Measurements from ENCODE around the gene TMEM269. TPM values are rescaled to one million over a fixed set of nuclear protein-coding genes. Genes with fewer than 3 reads are reported as not detected.
A peak's percentile ranks its signal among the peaks of the same experiment; 100 is the strongest.

TMEM269 gene, protein sequence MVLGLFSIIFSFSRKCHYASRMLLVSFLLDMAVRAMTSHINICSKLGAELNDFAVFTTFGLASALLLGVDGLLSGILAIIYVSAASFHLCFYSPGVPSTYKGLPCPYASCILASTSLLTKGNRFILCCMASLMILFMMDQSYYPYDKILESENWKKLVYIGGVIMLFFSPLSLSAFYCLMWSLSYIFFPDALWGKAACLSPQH
- total RNA-seq (2021) (1.2 and 1.7 TPM in 2 replicates), Bru-seq, nascent RNA (percentile 47 among the genes with signal in this experiment), BruChase-seq, experiment 1, labeled RNA remaining after a 2-hour chase (percentile 62 among the genes with signal in this experiment), BruChase-seq, experiment 2, labeled RNA remaining after a 6-hour chase (percentile 62 among the genes with signal in this experiment)
- long read RNA-seq, partial matches to known transcripts: 0 of 5 reads
- long read RNA-seq, other reads (novel, unspliced or antisense): 5 of 5 reads

- Histone ChIP-seq H3K36me3 (ENCODE audit: insufficient read depth, low read length, poor library complexity, severe bottlenecking) (peaks cover 16% of the 10 kb centered on the region), H3K27me3 (replicated peaks; ENCODE audit: insufficient read depth, low read depth, low read length, poor library complexity) (no peaks in the 10 kb centered on the region), H3K4me3 (ENCODE audit: low read depth, low read length, poor library complexity, severe bottlenecking) (no peak within 1 kb of the TSS), H3K4me1 (ENCODE audit: insufficient read depth, low read length, poor library complexity, severe bottlenecking) (no peaks in the 10 kb centered on the region), H3K27ac (ENCODE audit: low read depth, low read length, poor library complexity, severe bottlenecking) (no peak within 1 kb of the TSS), H3K9me3 (ENCODE audit: low read depth, low read length, poor library complexity, severe bottlenecking) (no peaks in the 10 kb centered on the region)
- no peak for TF ChIP-seq CTCF (conservative IDR thresholded peaks at IDR 0.05; ENCODE audit: low read depth, low read length)
- no peak for TF ChIP-seq EZH2 (IDR thresholded peaks at IDR 0.05; ENCODE audit: borderline replicate concordance, low read depth, low read length, poor library complexity, severe bottlenecking)
- POLR2A ChIA-PET (ENCODE audit: low non-redundant PET): interaction anchor here (0.6 kb wide), 1 partner anchor 66 kb away, joined by 3 read pairs; no protein-coding TSS in a partner anchor
- no TSS peak for BruUV-seq (replicated peaks)
- CTCF ChIA-PET: no interaction called here
- no peak for DNase-seq (ENCODE audit: low spot score)
- intact Hi-C loops (cut with micrococcal nuclease; ENCODE audit: unreplicated experiment): no loop called here
Measured at GRCh38 chr1:42784946-42785693, at the start of gene TMEM269. Gene TMEM269 (plus strand): TSS chr1:42784991. CDS start chr1:42789894, 4,903 bp downstream.

- Histone ChIP-seq H3K27ac (ENCODE audit: low read depth, low read length, poor library complexity, severe bottlenecking) (no peak overlapping the region), H3K4me1 (ENCODE audit: insufficient read depth, low read length, poor library complexity, severe bottlenecking) (peaks cover 4% of the 10 kb centered on the region), H3K27me3 (replicated peaks; ENCODE audit: insufficient read depth, low read depth, low read length, poor library complexity) (no peaks in the 10 kb centered on the region), H3K9me3 (ENCODE audit: low read depth, low read length, poor library complexity, severe bottlenecking) (no peaks in the 10 kb centered on the region), H3K4me3 (ENCODE audit: low read depth, low read length, poor library complexity, severe bottlenecking) (no peak overlapping the region), H3K36me3 (ENCODE audit: insufficient read depth, low read length, poor library complexity, severe bottlenecking) (no peaks in the 10 kb centered on the region)
- TF ChIP-seq EZH2 (IDR thresholded peaks at IDR 0.05; ENCODE audit: borderline replicate concordance, low read depth, low read length, poor library complexity, severe bottlenecking): no peak
- no peak for TF ChIP-seq CTCF (conservative IDR thresholded peaks at IDR 0.05; ENCODE audit: low read depth, low read length)
- BruUV-seq (replicated peaks): no TSS peak
- intact Hi-C loops (cut with micrococcal nuclease; ENCODE audit: unreplicated experiment): no loop called here
- CTCF ChIA-PET: no interaction called here
- DNase-seq (ENCODE audit: low spot score): no peak
- POLR2A ChIA-PET (ENCODE audit: low non-redundant PET): no interaction called here
Measured at GRCh38 chr1:42735056-42735455, 49.7 kb upstream of the TMEM269 start.

GRCh38 chr1:42735477-42736105 lies 49.2 kb upstream of the TMEM269 start:
- ChIA-PET POLR2A (ENCODE audit: low non-redundant PET) (no interaction called here), CTCF (no interaction called here)
- DNase-seq (ENCODE audit: low spot score): no peak
- peaks cover 6% of the 10 kb centered on the region for H3K4me1 ChIP-seq (ENCODE audit: insufficient read depth, low read length, poor library complexity, severe bottlenecking)
- H3K27me3 ChIP-seq (replicated peaks; ENCODE audit: insufficient read depth, low read depth, low read length, poor library complexity): no peaks in the 10 kb centered on the region
- no peaks in the 10 kb centered on the region for H3K9me3 ChIP-seq (ENCODE audit: low read depth, low read length, poor library complexity, severe bottlenecking)
- intact Hi-C loops (cut with micrococcal nuclease; ENCODE audit: unreplicated experiment): no loop called here
- H3K27ac ChIP-seq (ENCODE audit: low read depth, low read length, poor library complexity, severe bottlenecking): no peak overlapping the region
- H3K36me3 ChIP-seq (ENCODE audit: insufficient read depth, low read length, poor library complexity, severe bottlenecking): no peaks in the 10 kb centered on the region
- no TSS peak for BruUV-seq (replicated peaks)
- no peak overlapping the region for H3K4me3 ChIP-seq (ENCODE audit: low read depth, low read length, poor library complexity, severe bottlenecking)
- TF ChIP-seq CTCF (conservative IDR thresholded peaks at IDR 0.05; ENCODE audit: low read depth, low read length) (no peak), EZH2 (IDR thresholded peaks at IDR 0.05; ENCODE audit: borderline replicate concordance, low read depth, low read length, poor library complexity, severe bottlenecking) (no peak)

Data from A673 (cell line).